DOHH2 (cell line): ENCODE measurements around the gene MAST3.

Experiments
- CTCF ChIP-seq: fragments of 200-600 bp; sonication (generic); IDR thresholded peaks from one replicate; pipeline ENCODE4 v1.5.1; 2014; ENCODE audit warnings: antibody characterized with exemption, mild to moderate bottlenecking, low read depth, low read length; ENCODE audit not compliant: poor library complexity, severe bottlenecking
- EZH2phosphoT487 ChIP-seq: fragments of 200-600 bp; sonication (generic); IDR thresholded peaks from 2 replicates; pipeline ENCODE4 v1.6.1; 2017; ENCODE audit warnings: borderline replicate concordance, mild to moderate bottlenecking, antibody characterized with exemption, low read length, moderate library complexity, mixed read lengths

DNA sequence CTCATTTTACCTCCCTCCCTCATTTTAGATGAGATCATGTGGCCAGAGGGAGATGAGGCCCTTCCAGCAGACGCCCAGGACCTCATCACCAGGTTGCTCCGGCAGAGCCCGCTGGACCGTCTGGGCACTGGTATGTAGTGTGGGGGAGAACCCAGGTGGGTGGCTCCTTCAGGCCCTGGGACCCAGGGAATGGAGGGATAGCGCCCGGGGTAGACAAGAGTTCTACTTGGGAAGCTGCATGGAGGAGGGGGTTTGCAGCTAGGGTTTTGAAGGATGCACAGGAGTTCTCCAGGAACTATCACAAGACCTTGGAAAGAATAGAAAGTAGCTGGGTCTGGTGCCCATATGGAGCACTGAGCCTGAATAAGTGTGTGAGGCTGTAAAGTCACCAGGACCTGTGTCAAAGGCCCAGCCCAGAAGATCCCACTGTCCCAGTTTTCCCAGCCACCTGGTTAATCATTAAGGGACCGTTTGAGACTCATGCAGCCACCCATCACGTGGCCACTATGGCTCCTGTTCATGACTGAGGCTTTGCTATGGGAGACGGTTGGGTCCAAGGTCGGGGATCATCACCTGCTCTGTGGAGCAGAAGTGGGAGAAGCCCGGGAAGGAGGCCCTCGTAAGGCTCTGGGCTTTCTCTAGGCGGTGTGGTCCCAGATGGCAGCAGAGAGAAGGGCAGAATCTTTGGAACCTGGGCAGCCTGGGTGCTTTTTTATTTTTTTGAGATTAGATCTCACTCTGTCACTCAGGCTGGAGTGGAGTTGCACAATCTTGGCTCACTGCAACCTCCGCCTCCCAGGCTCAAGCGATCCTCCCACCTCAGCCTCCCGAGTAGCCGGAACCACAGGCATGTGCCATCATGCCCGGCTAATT is 38.4 kb downstream of the MAST3 start:
- TF ChIP-seq CTCF, result no peak
- TF ChIP-seq EZH2phosphoT487, result no peak
